A673 (cell line): Measurements from ENCODE around the gene TRAPPC6A. TPM values are rescaled to one million over a fixed set of nuclear protein-coding genes. Genes with fewer than 3 reads are reported as not detected.

ENCODE experiments used
- BruUV-seq: library from RNA; stranded (reverse); fragments of 400-500 nt; replicated peaks from 2 replicates; lab custom pipeline; 2021; lab: Mats Ljungman, UMichigan
- CTCF ChIA-PET: fragments of 300-600 bp; sonication (Branson Sonifier 250); formaldehyde crosslinking; loops from one replicate; lab custom pipeline; 2022; ENCODE audit warnings: antibody characterized with exemption; lab: Charles Lee
- POLR2A ChIA-PET: fragments of 300-600 bp; sonication (Branson Sonifier 250); formaldehyde crosslinking; loops from one replicate; lab custom pipeline; 2022; ENCODE audit warnings: antibody characterized with exemption; ENCODE audit not compliant: low non-redundant PET; lab: Charles Lee
- DNase-seq: peaks from one replicate; pipeline ENCODE4 v3.0.0-alpha.2; 2015; ENCODE audit warnings: low spot score
- H3K27ac ChIP-seq: fragments of 200-600 bp; sonication (generic); 2 replicates; pipeline ENCODE4 v1.5.1; 2016; ENCODE audit warnings: mixed run types, low read depth, mild to moderate bottlenecking, mixed read lengths, antibody characterized with exemption, low read length; ENCODE audit not compliant: poor library complexity, severe bottlenecking
- H3K27me3 ChIP-seq: fragments of 200-600 bp; sonication (generic); replicated peaks from 2 replicates; pipeline ENCODE4 v1.6.1; 2017; ENCODE audit warnings: mixed run types, low read depth, mild to moderate bottlenecking, mixed read lengths, antibody characterized with exemption, low read length; ENCODE audit not compliant: insufficient read depth, poor library complexity
- H3K36me3 ChIP-seq: fragments of 200-600 bp; sonication (generic); 2 replicates; pipeline ENCODE4 v1.6.1; 2016; ENCODE audit warnings: mixed run types, mild to moderate bottlenecking, mixed read lengths, antibody characterized with exemption, low read length; ENCODE audit not compliant: insufficient read depth, poor library complexity, severe bottlenecking
- H3K4me1 ChIP-seq: fragments of 200-600 bp; sonication (generic); 2 replicates; pipeline ENCODE4 v1.6.1; 2017; ENCODE audit warnings: mixed run types, mild to moderate bottlenecking, mixed read lengths, antibody characterized with exemption, low read length; ENCODE audit not compliant: insufficient read depth, poor library complexity, severe bottlenecking
- H3K4me3 ChIP-seq: fragments of 200-600 bp; sonication (generic); 2 replicates; pipeline ENCODE4 v1.5.1; 2016; ENCODE audit warnings: low read depth, mixed run types, mild to moderate bottlenecking, mixed read lengths, low read length; ENCODE audit not compliant: poor library complexity, severe bottlenecking
- H3K9me3 ChIP-seq: fragments of 200-600 bp; sonication (generic); 2 replicates; pipeline ENCODE4 v1.6.1; 2016; ENCODE audit warnings: mixed run types, low read depth, mild to moderate bottlenecking, mixed read lengths, antibody characterized with exemption, low read length; ENCODE audit not compliant: poor library complexity, severe bottlenecking
- CTCF ChIP-seq: fragments of 300-800, 200-600 bp; sonication (generic); conservative IDR thresholded peaks from 2 replicates; pipeline ENCODE4 v1.5.1; 2017; ENCODE audit warnings: low read depth, mild to moderate bottlenecking, antibody characterized with exemption, low read length, moderate library complexity, mixed read lengths
- EZH2 ChIP-seq: fragments of 200-600 bp; sonication (generic); IDR thresholded peaks from 2 replicates; pipeline ENCODE4 v1.6.1; 2017; ENCODE audit warnings: borderline replicate concordance, low read depth, mild to moderate bottlenecking, mixed read lengths, antibody characterized with exemption, low read length; ENCODE audit not compliant: poor library complexity, severe bottlenecking
- intact Hi-C: fragments of 100-400 bp; cut with micrococcal nuclease; formaldehyde crosslinking; loops from one replicate; pipeline ENCODE4 v1.10.0; 2022; ENCODE audit not compliant: unreplicated experiment
- total RNA-seq: library from RNA; stranded (reverse); gene quantifications from 2 replicates; pipeline ENCODE4 v1.2.3, GENCODE V29; 2021

The TRAPPC6A gene
- total RNA-seq, 1 experiment from 2014 or later = 5.8 TPM

DNA sequence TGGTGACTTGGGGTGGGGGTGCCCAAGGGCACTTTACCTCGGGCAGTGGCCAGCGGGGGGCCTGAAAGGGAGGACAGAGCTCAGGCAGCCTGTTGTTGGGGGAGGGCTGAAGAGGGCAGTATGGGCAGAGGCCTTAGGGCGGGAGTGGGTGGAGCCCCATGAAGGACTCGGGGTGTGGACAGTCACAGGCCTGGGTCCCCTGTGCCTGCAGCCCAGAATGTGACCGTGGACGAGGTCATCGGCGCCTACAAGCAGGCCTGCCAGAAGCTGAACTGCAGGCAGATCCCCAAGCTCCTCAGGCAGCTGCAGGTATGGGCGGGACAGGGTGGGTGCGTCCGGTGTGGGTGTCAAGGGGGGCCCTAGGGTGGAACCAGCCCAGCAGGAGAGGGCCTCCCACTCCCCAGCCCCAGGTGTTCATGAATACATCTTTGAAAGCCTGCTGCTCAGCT lies 39.7 kb downstream of the TRAPPC6A start:
- no peak for TF ChIP-seq EZH2
- TF ChIP-seq CTCF = no peak

GRCh38 chr19:45137179-45137761 lies 40.8 kb downstream of the TRAPPC6A start:
- Histone ChIP-seq H3K36me3 (no peaks in the 10 kb centered on the region), H3K27ac (no peak overlapping the region), H3K4me1 (no peaks in the 10 kb centered on the region), H3K4me3 (no peak overlapping the region), H3K27me3 (no peaks in the 10 kb centered on the region), H3K9me3 (no peaks in the 10 kb centered on the region)
- intact Hi-C loops = no loop called here
- CTCF ChIA-PET = no interaction called here
- POLR2A ChIA-PET = no interaction called here
- TF ChIP-seq CTCF (no peak), EZH2 (no peak)
- no peak for DNase-seq
- no TSS peak for BruUV-seq

More for the DNA sequence above, 39.7 kb downstream of the TRAPPC6A start:
- CTCF ChIA-PET = no interaction called here
- peaks cover 2% of the 10 kb centered on the region for H3K36me3 ChIP-seq
- no peaks in the 10 kb centered on the region for H3K27me3 ChIP-seq
- H3K9me3 ChIP-seq = no peaks in the 10 kb centered on the region
- H3K27ac ChIP-seq = no peak overlapping the region
- no TSS peak for BruUV-seq
- no peak overlapping the region for H3K4me3 ChIP-seq
- no peaks in the 10 kb centered on the region for H3K4me1 ChIP-seq
- POLR2A ChIA-PET = no interaction called here
- intact Hi-C loops = no loop called here
- no peak for DNase-seq

- no peak for TF ChIP-seq CTCF
- TF ChIP-seq EZH2 = no peak
- Histone ChIP-seq H3K4me3 (no peak overlapping the region), H3K4me1 (no peaks in the 10 kb centered on the region), H3K9me3 (no peaks in the 10 kb centered on the region), H3K36me3 (no peaks in the 10 kb centered on the region), H3K27me3 (no peaks in the 10 kb centered on the region), H3K27ac (no peak overlapping the region)
- intact Hi-C loops = no loop called here
- CTCF ChIA-PET = no interaction called here
- POLR2A ChIA-PET = no interaction called here
- BruUV-seq = no TSS peak
- DNase-seq = no peak
These were observed 41.4 kb downstream of the TRAPPC6A start for GRCh38 chr19:45136507-45137178.
